GM23338 (cell line): ENCODE results near the gene SERPINA3. TPM values are rescaled to one million over a fixed set of nuclear protein-coding genes. Genes with fewer than 3 reads are reported as not detected.

Experiments used
- ATAC-seq: fragments of 200-7000 bp; cut with Tn5 transposase; 3 replicates; pipeline ENCODE4 v1.9.1; 2020
- DNase-seq: peaks from one replicate; pipeline ENCODE4 v3.0.0-alpha.2; 2015; ENCODE audit warnings: low spot score
- H2AFZ ChIP-seq: fragments of 200-600 bp; sonication (generic); 2 replicates; pipeline ENCODE4 v1.8.0; 2016; ENCODE audit warnings: antibody characterized with exemption, mild to moderate bottlenecking, moderate library complexity
- H3F3A ChIP-seq: fragments of 200-600 bp; sonication (generic); replicated peaks from 2 replicates; pipeline ENCODE4 v1.8.0; 2017; ENCODE audit warnings: antibody characterized with exemption, mixed run types, low read depth
- H3K27ac ChIP-seq: fragments of 200-600 bp; sonication (generic); 2 replicates; pipeline ENCODE4 v1.6.1; 2016; ENCODE audit warnings: low read depth
- H3K27me3 ChIP-seq: fragments of 200-600 bp; sonication (generic); 2 replicates; pipeline ENCODE4 v1.8.0; 2016; ENCODE audit warnings: mild to moderate bottlenecking, mixed run types, moderate library complexity; ENCODE audit not compliant: insufficient read depth
- H3K36me3 ChIP-seq: fragments of 200-600 bp; sonication (generic); 2 replicates; pipeline ENCODE4 v1.8.0; 2016; ENCODE audit warnings: mild to moderate bottlenecking; ENCODE audit not compliant: insufficient read depth
- H3K4me1 ChIP-seq: fragments of 200-600 bp; sonication (generic); 2 replicates; pipeline ENCODE4 v1.8.0; 2016; ENCODE audit warnings: mild to moderate bottlenecking, moderate library complexity; ENCODE audit not compliant: insufficient read depth
- H3K4me2 ChIP-seq: fragments of 200-600 bp; sonication (generic); 2 replicates; pipeline ENCODE4 v1.7.1; 2017; ENCODE audit warnings: mixed run types
- H3K4me3 ChIP-seq: fragments of 200-600 bp; sonication (generic); 2 replicates; pipeline ENCODE4 v1.6.1; 2016; ENCODE audit warnings: mixed run types
- H3K79me2 ChIP-seq: fragments of 200-600 bp; sonication (generic); replicated peaks from 2 replicates; pipeline ENCODE4 v1.8.0; 2017; ENCODE audit warnings: mild to moderate bottlenecking; ENCODE audit not compliant: insufficient read depth
- H3K9me2 ChIP-seq: fragments of 200-600 bp; sonication (generic); 2 replicates; pipeline ENCODE4 v1.8.0; 2017; ENCODE audit not compliant: insufficient read depth
- H4K20me1 ChIP-seq: fragments of 200-600 bp; sonication (generic); replicated peaks from 2 replicates; pipeline ENCODE4 v1.8.0; 2017; ENCODE audit warnings: mild to moderate bottlenecking; ENCODE audit not compliant: insufficient read depth
- H3K27ac Mint-ChIP-seq: 2 replicates; pipeline ENCODE4 v1.8.0; 2020; ENCODE audit warnings: inconsistent platforms, mild to moderate bottlenecking, moderate library complexity, mixed read lengths
- H3K27me3 Mint-ChIP-seq: 3 replicates; pipeline ENCODE4 v1.8.0; 2022; ENCODE audit warnings: low read depth, mild to moderate bottlenecking, moderate library complexity, mixed read lengths, inconsistent platforms; ENCODE audit not compliant: insufficient read depth, poor library complexity
- H3K36me3 Mint-ChIP-seq: 3 replicates; pipeline ENCODE4 v1.8.0; 2021; ENCODE audit warnings: low read depth, mild to moderate bottlenecking, inconsistent platforms, moderate library complexity, mixed read lengths
- H3K4me1 Mint-ChIP-seq: 3 replicates; pipeline ENCODE4 v1.8.0; 2020; ENCODE audit warnings: mild to moderate bottlenecking, inconsistent platforms, mixed read lengths
- H3K4me3 Mint-ChIP-seq: 3 replicates; pipeline ENCODE4 v1.8.0; 2021; ENCODE audit warnings: moderate library complexity, mild to moderate bottlenecking, inconsistent platforms, mixed read lengths
- H3K9me3 Mint-ChIP-seq: 3 replicates; pipeline ENCODE4 v1.8.0; 2020; ENCODE audit warnings: moderate library complexity, mild to moderate bottlenecking, inconsistent platforms, mixed read lengths
- CTCF ChIP-seq, 2 experiments: fragments of 200-600 bp in 1 of 2; sonication (generic) in 1 of 2; conservative IDR thresholded peaks; 2 replicates each; pipeline versions ENCODE4 v1.5.1 to v1.6.1; 2016 to 2017; ENCODE audit warnings: antibody characterized with exemption in 2 of 2, low read depth in 2 of 2, mild to moderate bottlenecking in 2 of 2, moderate library complexity in 1 of 2
- EZH2 ChIP-seq: fragments of 200-600 bp; sonication (generic); IDR thresholded peaks from one replicate; pipeline ENCODE4 v1.8.0; 2017; ENCODE audit warnings: antibody characterized with exemption, mild to moderate bottlenecking, low read depth; ENCODE audit not compliant: unreplicated experiment
- EZH2phosphoT487 ChIP-seq: fragments of 200-600 bp; sonication (generic); IDR thresholded peaks from one replicate; pipeline ENCODE4 v1.8.1; 2018; ENCODE audit warnings: antibody characterized with exemption; ENCODE audit not compliant: unreplicated experiment
- NANOG ChIP-seq: IDR thresholded peaks from 2 replicates; pipeline ENCODE4 v1.6.1; 2016; ENCODE audit warnings: antibody characterized with exemption, borderline replicate concordance
- POLR2AphosphoS5 ChIP-seq: IDR thresholded peaks from 2 replicates; pipeline ENCODE4 v1.6.1; 2016; ENCODE audit warnings: antibody characterized with exemption, low read depth
- STAT1 ChIP-seq: IDR thresholded peaks from one replicate; pipeline ENCODE4 v1.6.1; 2016; ENCODE audit warnings: antibody characterized with exemption; ENCODE audit not compliant: unreplicated experiment
- polyA plus RNA-seq: library from polyadenylated mRNA; unstranded; fragments of >200 nt; fragmentation: Nextera tagmentation; extraction: Ambion mirVana; gene quantifications from 2 replicates; pipeline ENCODE4 v1.2.1, GENCODE V29; 2016
- total RNA-seq: library from RNA; depleted of rRNA; stranded (reverse); fragments of >200 nt; shearing (Covaris generic); gene quantifications from 2 replicates; pipeline ENCODE4 v1.2.3, GENCODE V29; 2014
- TF ChIP-seq, protein P1 (sequence below): IDR thresholded peaks from one replicate; pipeline ENCODE4 v1.6.1; 2018; ENCODE audit warnings: antibody characterized with exemption; ENCODE audit not compliant: unreplicated experiment

SERPINA3 gene
- total and polyA plus RNA-seq, 2 experiments from 2014 or later: not detected

DNA sequence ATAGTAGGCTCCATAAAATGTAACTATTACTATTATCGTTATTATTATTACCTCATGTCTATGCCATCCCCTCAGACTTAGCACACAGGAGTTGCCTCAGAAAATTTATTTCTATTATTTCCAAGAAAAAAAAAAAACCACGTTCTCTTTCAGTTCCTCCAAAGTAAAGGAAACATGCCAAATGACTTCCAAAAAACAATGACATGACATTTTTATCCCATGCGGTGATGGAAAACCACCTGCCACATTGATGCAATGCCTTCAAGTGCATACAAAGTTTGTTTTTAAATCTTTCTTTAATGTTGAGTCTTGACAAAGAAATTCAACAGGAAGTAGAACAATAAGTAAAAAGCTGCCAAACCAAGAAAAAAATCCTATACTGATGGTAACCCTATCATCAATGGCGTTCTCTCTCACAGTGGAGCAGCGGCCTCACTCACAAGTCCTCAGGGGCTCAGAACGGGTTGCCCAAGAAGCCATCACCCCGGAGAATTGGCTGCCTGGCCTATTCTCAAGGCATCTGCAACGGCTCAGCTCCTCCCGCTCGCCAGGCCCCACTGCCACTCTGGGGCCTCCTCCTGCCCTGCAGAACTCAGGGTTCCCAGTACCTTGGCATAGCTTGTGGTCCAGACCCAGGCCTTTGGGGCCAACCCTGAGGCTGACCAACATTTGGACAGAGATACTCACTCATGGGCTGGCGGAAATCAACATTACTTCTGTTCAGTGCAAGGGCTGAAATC is 51.9 kb downstream of the SERPINA3 start (continued):
- TF ChIP-seq NANOG (no peak), EZH2phosphoT487 (no peak)

DNA sequence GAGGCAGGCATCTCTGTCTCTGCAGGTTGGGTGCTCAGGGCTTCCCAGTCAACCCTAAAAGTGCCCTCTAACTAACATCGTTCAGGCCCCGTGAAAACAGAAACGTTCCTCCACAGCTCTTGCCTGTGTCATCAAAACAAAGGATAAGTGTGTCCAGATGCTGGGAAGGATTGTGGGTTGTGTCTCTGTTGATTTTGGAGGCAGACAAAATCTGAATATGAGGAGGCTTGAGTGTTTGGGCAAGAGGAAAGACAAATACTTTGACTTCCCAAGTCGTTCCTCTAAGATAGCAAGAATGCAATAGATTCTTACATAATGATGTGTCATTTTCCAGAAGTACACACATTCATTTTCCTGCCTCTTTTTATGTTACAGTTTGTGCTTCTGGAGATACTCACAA is 52.9 kb downstream of the SERPINA3 start:
- Histone ChIP-seq H4K20me1 (no peaks in the 10 kb centered on the region), H3K27me3 (no peaks in the 10 kb centered on the region), H3K9me2 (no peaks in the 10 kb centered on the region), H3F3A (no peaks in the 10 kb centered on the region), H3K79me2 (no peaks in the 10 kb centered on the region), H3K4me1 (no peaks in the 10 kb centered on the region), H3K27ac (no peak overlapping the region), H3K36me3 (no peaks in the 10 kb centered on the region), H2AFZ (peak overlapping the region; percentile 4; the same call in 1 of the 2 replicates), H3K4me3 (no peak overlapping the region), H3K4me2 (no peak overlapping the region)
- no peak for TF ChIP-seq NANOG
- ATAC-seq (no peak), DNase-seq (no peak)
- Mint-ChIP-seq H3K27ac (no peak overlapping the region), H3K9me3 (no peaks in the 10 kb centered on the region), H3K27me3 (peaks cover 2% of the 10 kb centered on the region), H3K4me1 (no peaks in the 10 kb centered on the region), H3K36me3 (no peaks in the 10 kb centered on the region), H3K4me3 (no peak overlapping the region)

GRCh38 chr14:94665544-94665943 is 53.4 kb downstream of the SERPINA3 start:
- ATAC-seq (no peak), DNase-seq (no peak)
- H3K27me3 ChIP-seq: no peaks in the 10 kb centered on the region
- H3K9me2 ChIP-seq: no peaks in the 10 kb centered on the region
- Mint-ChIP-seq H3K27ac (no peak overlapping the region), H3K4me1 (no peaks in the 10 kb centered on the region), H3K36me3 (no peaks in the 10 kb centered on the region), H3K27me3 (peaks cover 6% of the 10 kb centered on the region), H3K4me3 (no peak overlapping the region), H3K9me3 (no peaks in the 10 kb centered on the region)
- no peaks in the 10 kb centered on the region for H3F3A ChIP-seq
- no peak overlapping the region for H3K4me3 ChIP-seq
- H3K27ac ChIP-seq: no peak overlapping the region
- no peaks in the 10 kb centered on the region for H3K36me3 ChIP-seq
- no peaks in the 10 kb centered on the region for H3K4me1 ChIP-seq
- no peak overlapping the region for H3K4me2 ChIP-seq
- no peak overlapping the region for H2AFZ ChIP-seq
- no peak for TF ChIP-seq CTCF (conservative IDR thresholded peaks at IDR 0.05; ENCODE audit: low read depth in 2 of 2)
- no peaks in the 10 kb centered on the region for H3K79me2 ChIP-seq
- no peaks in the 10 kb centered on the region for H4K20me1 ChIP-seq

- H3K9me3 Mint-ChIP-seq: no peaks in the 10 kb centered on the region
- H3K79me2 ChIP-seq: no peaks in the 10 kb centered on the region
- H3K4me2 ChIP-seq: no peak overlapping the region
- no peaks in the 10 kb centered on the region for H3K36me3 ChIP-seq
- H3K4me1 Mint-ChIP-seq: no peaks in the 10 kb centered on the region; the same call in 2 of the 3 replicates
- H3K27ac Mint-ChIP-seq: no peak overlapping the region
- no peak overlapping the region for H2AFZ ChIP-seq
- no peaks in the 10 kb centered on the region for H3K36me3 Mint-ChIP-seq
- H3K27ac ChIP-seq: no peak overlapping the region
- peaks cover 7% of the 10 kb centered on the region for H3K27me3 Mint-ChIP-seq
- no peaks in the 10 kb centered on the region for H3K27me3 ChIP-seq
- no peaks in the 10 kb centered on the region for H3K9me2 ChIP-seq
- no peak for ATAC-seq
- no peak for DNase-seq
- H3K4me3 ChIP-seq: no peak overlapping the region
- H3F3A ChIP-seq: no peaks in the 10 kb centered on the region
- no peak overlapping the region for H3K4me3 Mint-ChIP-seq
- H3K4me1 ChIP-seq: no peaks in the 10 kb centered on the region
- H4K20me1 ChIP-seq: no peaks in the 10 kb centered on the region
- TF ChIP-seq, protein P1, sequence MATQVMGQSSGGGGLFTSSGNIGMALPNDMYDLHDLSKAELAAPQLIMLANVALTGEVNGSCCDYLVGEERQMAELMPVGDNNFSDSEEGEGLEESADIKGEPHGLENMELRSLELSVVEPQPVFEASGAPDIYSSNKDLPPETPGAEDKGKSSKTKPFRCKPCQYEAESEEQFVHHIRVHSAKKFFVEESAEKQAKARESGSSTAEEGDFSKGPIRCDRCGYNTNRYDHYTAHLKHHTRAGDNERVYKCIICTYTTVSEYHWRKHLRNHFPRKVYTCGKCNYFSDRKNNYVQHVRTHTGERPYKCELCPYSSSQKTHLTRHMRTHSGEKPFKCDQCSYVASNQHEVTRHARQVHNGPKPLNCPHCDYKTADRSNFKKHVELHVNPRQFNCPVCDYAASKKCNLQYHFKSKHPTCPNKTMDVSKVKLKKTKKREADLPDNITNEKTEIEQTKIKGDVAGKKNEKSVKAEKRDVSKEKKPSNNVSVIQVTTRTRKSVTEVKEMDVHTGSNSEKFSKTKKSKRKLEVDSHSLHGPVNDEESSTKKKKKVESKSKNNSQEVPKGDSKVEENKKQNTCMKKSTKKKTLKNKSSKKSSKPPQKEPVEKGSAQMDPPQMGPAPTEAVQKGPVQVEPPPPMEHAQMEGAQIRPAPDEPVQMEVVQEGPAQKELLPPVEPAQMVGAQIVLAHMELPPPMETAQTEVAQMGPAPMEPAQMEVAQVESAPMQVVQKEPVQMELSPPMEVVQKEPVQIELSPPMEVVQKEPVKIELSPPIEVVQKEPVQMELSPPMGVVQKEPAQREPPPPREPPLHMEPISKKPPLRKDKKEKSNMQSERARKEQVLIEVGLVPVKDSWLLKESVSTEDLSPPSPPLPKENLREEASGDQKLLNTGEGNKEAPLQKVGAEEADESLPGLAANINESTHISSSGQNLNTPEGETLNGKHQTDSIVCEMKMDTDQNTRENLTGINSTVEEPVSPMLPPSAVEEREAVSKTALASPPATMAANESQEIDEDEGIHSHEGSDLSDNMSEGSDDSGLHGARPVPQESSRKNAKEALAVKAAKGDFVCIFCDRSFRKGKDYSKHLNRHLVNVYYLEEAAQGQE: no peak
- TF ChIP-seq STAT1 (no peak), EZH2 (no peak), POLR2AphosphoS5 (no peak), CTCF (conservative IDR thresholded peaks at IDR 0.05; ENCODE audit: low read depth in 2 of 2) (no peak)
Observed at GRCh38 chr14:94670692-94671285, 58.6 kb downstream of the SERPINA3 start.
